Stimulated activated CD4-positive, alpha-beta T cell treated with anti-CD3 and anti-CD28 coated beads, Interleukin-1b, Interleukin-23, amount 100 ng/mL, for 1 hour (primary cell): ENCODE data around the gene RNF187.

ENCODE experiments used
- DNase-seq, 2 donors: peaks; one replicate each; pipeline ENCODE4 v3.0.0-alpha.2; 2020; ENCODE audit warnings: low read depth in 2 of 2

The RNF187 gene

GRCh38 chr1:228544021-228544850 is 57.1 kb downstream of the RNF187 start:
- DNase-seq: no peak

DNA sequence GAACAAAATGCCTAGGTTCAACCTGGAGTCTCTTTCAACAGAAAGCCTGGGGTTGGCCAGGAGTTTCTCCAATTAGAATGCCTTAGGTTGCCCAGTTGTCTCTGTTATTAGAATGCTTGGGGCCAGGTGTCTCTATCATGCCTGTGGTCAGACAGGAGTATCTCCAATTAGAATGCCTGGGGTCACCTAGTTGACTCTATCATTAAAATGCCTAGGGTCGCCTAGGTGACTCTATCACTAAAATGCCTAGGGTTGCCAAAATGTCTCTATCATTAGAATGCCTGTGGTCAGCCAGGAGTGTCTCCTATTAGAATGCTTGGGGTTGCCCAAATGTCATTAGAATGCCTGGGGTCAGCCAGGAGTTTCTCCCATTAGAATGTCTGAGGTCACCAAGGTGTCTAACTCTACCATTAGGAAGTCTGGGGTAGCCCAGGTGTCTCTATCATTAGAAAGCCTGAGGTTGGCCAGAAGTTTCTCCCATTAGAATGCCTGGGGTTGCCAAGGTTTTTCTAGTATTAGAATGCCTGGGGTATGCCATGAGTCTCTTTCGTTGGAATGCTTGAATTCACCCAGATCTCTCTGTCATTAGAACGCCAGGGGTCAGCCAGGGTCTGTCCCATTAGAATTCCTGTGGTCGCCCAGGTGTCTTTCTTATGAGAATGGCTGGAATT is 57.9 kb downstream of the RNF187 start:
- no peak for DNase-seq
